MM.1S (cell line): ENCODE results near the gene CACNA2D1.

ENCODE experiments used
- DNase-seq: peaks from one replicate; pipeline ENCODE4 v3.0.0-alpha.2; 2015
- H2AFZ ChIP-seq: fragments of 300-600 bp; sonication (generic); 2 replicates; pipeline ENCODE4 v1.6.0; 2016; ENCODE audit warnings: antibody characterized with exemption, low read length
- H3F3A ChIP-seq: fragments of 300-600 bp; sonication (generic); 2 replicates; pipeline ENCODE4 v1.6.1; 2016; ENCODE audit warnings: mild to moderate bottlenecking, antibody characterized with exemption, low read length, moderate library complexity, mixed read lengths; ENCODE audit not compliant: insufficient read depth
- H3K27ac ChIP-seq: fragments of 300-600 bp; sonication (generic); 2 replicates; pipeline ENCODE4 v1.5.1; 2016; ENCODE audit warnings: mild to moderate bottlenecking, low read length
- H3K27me3 ChIP-seq: fragments of 300-600 bp; sonication (generic); replicated peaks from 2 replicates; pipeline ENCODE4 v1.6.0; 2016; ENCODE audit warnings: low read length; ENCODE audit not compliant: insufficient read depth
- H3K36me3 ChIP-seq: fragments of 300-600 bp; sonication (generic); replicated peaks from 2 replicates; pipeline ENCODE4 v1.6.1; 2016; ENCODE audit warnings: mild to moderate bottlenecking, low read length, mixed read lengths; ENCODE audit not compliant: insufficient read depth
- H3K4me1 ChIP-seq: fragments of 300-600 bp; sonication (generic); 2 replicates; pipeline ENCODE4 v1.6.1; 2016; ENCODE audit warnings: low read length, mixed read lengths
- H3K4me2 ChIP-seq: fragments of 300-600 bp; sonication (generic); 2 replicates; pipeline ENCODE4 v1.6.0; 2016; ENCODE audit warnings: low read depth, low read length
- H3K4me3 ChIP-seq: fragments of 300-600 bp; sonication (generic); 2 replicates; pipeline ENCODE4 v1.5.1; 2016; ENCODE audit warnings: low read length, mixed read lengths
- H3K79me2 ChIP-seq: fragments of 300-600 bp; sonication (generic); 2 replicates; pipeline ENCODE4 v1.6.1; 2016; ENCODE audit warnings: mixed run types, low read length, mixed read lengths
- H3K9ac ChIP-seq: fragments of 300-600 bp; sonication (generic); 2 replicates; pipeline ENCODE4 v1.6.1; 2016; ENCODE audit warnings: low read length, mixed read lengths
- H3K9me2 ChIP-seq: fragments of 300-600 bp; sonication (generic); replicated peaks from 2 replicates; pipeline ENCODE4 v1.6.1; 2016; ENCODE audit warnings: mild to moderate bottlenecking, low read length, mixed read lengths; ENCODE audit not compliant: insufficient read depth
- H3K9me3 ChIP-seq: fragments of 300-600 bp; sonication (generic); replicated peaks from 2 replicates; pipeline ENCODE4 v1.6.1; 2016; ENCODE audit warnings: mild to moderate bottlenecking, low read length, mixed read lengths; ENCODE audit not compliant: insufficient read depth
- H4K20me1 ChIP-seq: fragments of 300-600 bp; sonication (generic); 2 replicates; pipeline ENCODE4 v1.6.1; 2016; ENCODE audit warnings: mild to moderate bottlenecking, low read length, moderate library complexity, mixed read lengths; ENCODE audit not compliant: insufficient read depth
- EZH2 ChIP-seq: fragments of 300-600 bp; sonication (generic); optimal IDR thresholded peaks from 2 replicates; pipeline ENCODE3; 2017; ENCODE audit warnings: low read depth, mild to moderate bottlenecking, antibody characterized with exemption, low read length, mixed read lengths
- EZH2phosphoT487 ChIP-seq: fragments of 300-600 bp; sonication (generic); IDR thresholded peaks from 2 replicates; pipeline ENCODE4 v1.6.1; 2018; ENCODE audit warnings: antibody characterized with exemption, low read length
- TF ChIP-seq, protein P1 (sequence below): fragments of 300-600 bp; sonication (generic); IDR thresholded peaks from 2 replicates; pipeline ENCODE4 v1.5.1; 2016; ENCODE audit warnings: antibody characterized with exemption, low read length, mixed read lengths

The CACNA2D1 gene

DNA sequence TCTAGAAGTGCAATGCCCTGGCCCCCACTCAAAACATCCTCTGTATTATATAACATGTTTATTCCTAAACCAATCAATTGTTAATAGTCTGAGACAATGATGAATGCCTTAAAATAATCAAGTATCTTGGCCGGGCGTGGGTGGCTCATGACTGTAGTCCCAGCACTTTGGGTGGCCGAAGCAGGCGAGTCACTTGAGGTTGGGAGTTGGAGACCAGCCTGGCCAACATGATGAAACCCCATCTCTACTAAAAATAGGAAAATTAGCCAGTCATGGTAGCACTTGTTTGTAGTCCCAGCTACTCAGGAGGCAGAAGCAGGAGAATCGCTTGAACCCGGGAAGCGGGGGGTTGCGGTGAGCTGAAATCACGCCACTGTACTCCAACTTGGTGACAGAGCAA lies 29.4 kb upstream of the CACNA2D1 start:
- no peak overlapping the region for H3K27ac ChIP-seq
- no peaks in the 10 kb centered on the region for H4K20me1 ChIP-seq
- H3K4me1 ChIP-seq: no peaks in the 10 kb centered on the region
- TF ChIP-seq, protein P1, sequence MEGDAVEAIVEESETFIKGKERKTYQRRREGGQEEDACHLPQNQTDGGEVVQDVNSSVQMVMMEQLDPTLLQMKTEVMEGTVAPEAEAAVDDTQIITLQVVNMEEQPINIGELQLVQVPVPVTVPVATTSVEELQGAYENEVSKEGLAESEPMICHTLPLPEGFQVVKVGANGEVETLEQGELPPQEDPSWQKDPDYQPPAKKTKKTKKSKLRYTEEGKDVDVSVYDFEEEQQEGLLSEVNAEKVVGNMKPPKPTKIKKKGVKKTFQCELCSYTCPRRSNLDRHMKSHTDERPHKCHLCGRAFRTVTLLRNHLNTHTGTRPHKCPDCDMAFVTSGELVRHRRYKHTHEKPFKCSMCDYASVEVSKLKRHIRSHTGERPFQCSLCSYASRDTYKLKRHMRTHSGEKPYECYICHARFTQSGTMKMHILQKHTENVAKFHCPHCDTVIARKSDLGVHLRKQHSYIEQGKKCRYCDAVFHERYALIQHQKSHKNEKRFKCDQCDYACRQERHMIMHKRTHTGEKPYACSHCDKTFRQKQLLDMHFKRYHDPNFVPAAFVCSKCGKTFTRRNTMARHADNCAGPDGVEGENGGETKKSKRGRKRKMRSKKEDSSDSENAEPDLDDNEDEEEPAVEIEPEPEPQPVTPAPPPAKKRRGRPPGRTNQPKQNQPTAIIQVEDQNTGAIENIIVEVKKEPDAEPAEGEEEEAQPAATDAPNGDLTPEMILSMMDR: no peak
- TF ChIP-seq EZH2phosphoT487 (no peak), EZH2 (no peak)
- H3K79me2 ChIP-seq: no peaks in the 10 kb centered on the region
- no peaks in the 10 kb centered on the region for H3K9me3 ChIP-seq
- no peak overlapping the region for H3K9ac ChIP-seq
- no peak overlapping the region for H3K4me2 ChIP-seq
- H3K27me3 ChIP-seq: no peaks in the 10 kb centered on the region
- H3F3A ChIP-seq: no peaks in the 10 kb centered on the region
- no peaks in the 10 kb centered on the region for H3K36me3 ChIP-seq
- H3K9me2 ChIP-seq: no peaks in the 10 kb centered on the region
- H3K4me3 ChIP-seq: no peak overlapping the region
- DNase-seq: no peak
- no peak overlapping the region for H2AFZ ChIP-seq

DNA sequence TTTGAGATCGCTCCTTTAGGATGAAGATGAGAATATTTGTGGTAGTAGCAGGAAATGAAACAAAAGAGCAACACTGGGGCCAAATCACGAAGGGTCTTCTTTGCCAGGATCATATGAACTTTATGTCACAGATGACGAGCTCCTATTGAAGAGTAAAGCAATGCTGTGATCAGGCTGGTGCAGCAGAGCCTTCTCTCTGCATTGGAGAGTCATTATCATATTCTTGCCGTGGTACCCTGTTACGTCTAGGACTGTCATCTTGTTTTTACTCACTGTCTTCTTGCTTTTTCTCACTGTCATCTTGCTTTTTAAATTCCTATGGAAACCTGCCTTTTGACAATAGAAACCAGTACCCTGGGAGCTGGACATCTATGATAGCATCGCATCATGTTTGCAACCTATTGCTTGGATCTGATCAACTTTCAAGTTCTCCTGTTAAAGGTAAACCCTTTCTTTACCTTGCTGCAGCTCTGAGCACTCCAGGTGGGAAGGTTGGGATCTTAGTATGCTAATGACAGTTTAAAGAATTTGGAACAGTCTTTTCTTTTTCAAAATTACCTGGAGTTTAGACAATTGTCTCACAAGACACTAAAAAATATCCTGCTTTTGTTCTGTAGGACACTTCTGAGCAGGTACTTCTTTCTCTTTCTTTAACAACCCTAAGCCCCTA lies 27.9 kb upstream of the CACNA2D1 start:
- no peaks in the 10 kb centered on the region for H3K27me3 ChIP-seq
- H3K79me2 ChIP-seq: no peaks in the 10 kb centered on the region
- no peak for DNase-seq
- no peak overlapping the region for H3K9ac ChIP-seq
- no peak overlapping the region for H3K27ac ChIP-seq
- H3K9me3 ChIP-seq: no peaks in the 10 kb centered on the region
- TF ChIP-seq, protein P1: no peak
- no peak for TF ChIP-seq EZH2phosphoT487
- no peak for TF ChIP-seq EZH2
- H3F3A ChIP-seq: no peaks in the 10 kb centered on the region
- no peak overlapping the region for H2AFZ ChIP-seq
- no peaks in the 10 kb centered on the region for H3K4me1 ChIP-seq
- no peaks in the 10 kb centered on the region for H4K20me1 ChIP-seq
- H3K36me3 ChIP-seq: no peaks in the 10 kb centered on the region
- no peak overlapping the region for H3K4me2 ChIP-seq
- no peak overlapping the region for H3K4me3 ChIP-seq
- no peaks in the 10 kb centered on the region for H3K9me2 ChIP-seq

DNA sequence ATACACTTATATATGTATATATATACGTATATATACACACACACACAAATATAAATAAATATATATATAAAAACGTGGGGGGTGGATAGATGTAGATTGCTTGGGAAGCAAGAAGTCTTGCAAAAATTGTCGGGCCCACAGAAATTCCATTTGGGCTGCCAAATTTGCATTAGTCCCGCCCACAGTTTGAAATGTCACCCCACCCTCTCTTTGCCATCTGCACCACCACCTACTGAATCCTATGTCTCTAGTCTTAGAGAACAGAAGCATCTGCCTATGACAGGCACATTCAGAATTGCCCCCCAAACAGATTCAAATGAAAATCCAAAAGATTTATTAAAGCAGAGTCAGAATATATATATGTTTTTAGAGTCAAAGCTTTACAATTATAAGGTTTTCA lies 25.6 kb upstream of the CACNA2D1 start:
- Histone ChIP-seq H3K27me3 (no peaks in the 10 kb centered on the region), H3K9me3 (no peaks in the 10 kb centered on the region), H3K27ac (no peak overlapping the region), H3K36me3 (no peaks in the 10 kb centered on the region), H2AFZ (no peak overlapping the region), H3K4me2 (no peak overlapping the region), H3K9me2 (no peaks in the 10 kb centered on the region), H3F3A (no peaks in the 10 kb centered on the region), H3K9ac (no peak overlapping the region), H4K20me1 (no peaks in the 10 kb centered on the region), H3K4me1 (no peaks in the 10 kb centered on the region), H3K79me2 (no peaks in the 10 kb centered on the region), H3K4me3 (no peak overlapping the region)
- DNase-seq: no peak
- TF ChIP-seq EZH2phosphoT487: no peak
- TF ChIP-seq, protein P1: no peak
- TF ChIP-seq EZH2: no peak
